ENCODE data around the gene TCEAL2.
"Not testable (repeated sequence)": the region's sequence is repeated elsewhere in the genome, so short reads cannot be mapped to it uniquely, and the experiment has no call there.

GRCh38 chrX:102140876-102141275, 15.4 kb downstream of the TCEAL2 start:
- TF ChIP-seq CHD1 (IDR thresholded peaks at IDR 0.05; ENCODE audit: low read depth, low read length); CTCF (conservative IDR thresholded peaks at IDR 0.05; ENCODE audit: low read depth, low read length): not testable (repeated sequence)
